A549 (cell line): ENCODE results near the gene ZER1. TPM values are rescaled to one million over a fixed set of nuclear protein-coding genes. Genes with fewer than 3 reads are reported as not detected.

Experiments
- ATAC-seq, 2 experiments: fragments of 200-7000 bp in 1 of 2; fragments of >200 bp in 1 of 2; cut with Nextera tagmentation in 1 of 2; cut with Tn5 transposase in 1 of 2; 3 replicates each; pipeline versions ENCODE4 v1.8.0 to v1.9.1; 2018 to 2020; ENCODE audit warnings: mild to moderate bottlenecking in 1 of 2, moderate library complexity in 1 of 2
- CTCF ChIA-PET: fragments of 300-600 bp; sonication (Branson Sonifier 250); formaldehyde crosslinking; extraction: SDS; loops from one replicate; lab custom pipeline; 2021; ENCODE audit warnings: antibody characterized with exemption, inconsistent platforms; lab: Yijun Ruan, JAX
- POLR2A ChIA-PET: fragments of 350-600 bp; formaldehyde crosslinking; extraction: SDS; loops from one replicate; lab custom pipeline; 2021; ENCODE audit warnings: antibody characterized with exemption, inconsistent platforms; lab: Yijun Ruan, JAX
- DNase-seq, 2 experiments: peaks; one replicate each; pipeline versions ENCODE4 v3.0.0 to v3.0.0-alpha.2; 2011 to 2016; ENCODE audit warnings: low read depth in 1 of 2, low spot score in 1 of 2
- FAIRE-seq: peaks from 2 replicates; lab custom pipeline; 2011; peaks lifted over from hg19 to GRCh38; lab: Jason Lieb, UNC
- H3K27ac ChIP-seq, 2 experiments: fragments of >200 bp; sonication (Bioruptor Twin); formaldehyde crosslinking; 3 replicates each; pipeline ENCODE4 v1.5.1; 2016 to 2017
- H3K4me1 ChIP-seq: fragments of >200 bp; sonication (Bioruptor Twin); formaldehyde crosslinking; 3 replicates; pipeline ENCODE4 v1.6.1; 2016
- H3K4me2 ChIP-seq: fragments of >200 bp; sonication (Bioruptor Twin); formaldehyde crosslinking; 3 replicates; pipeline ENCODE4 v1.6.1; 2016
- H3K4me3 ChIP-seq: fragments of >200 bp; sonication (Bioruptor Twin); formaldehyde crosslinking; 3 replicates; pipeline ENCODE4 v1.5.1; 2016
- H3K9me3 ChIP-seq: fragments of >200 bp; sonication (Bioruptor Twin); formaldehyde crosslinking; 3 replicates; pipeline ENCODE4 v1.6.1; 2016
- BCL3 ChIP-seq: fragments of >200 bp; sonication (Bioruptor Twin); formaldehyde crosslinking; IDR thresholded peaks from 3 replicates; pipeline ENCODE4 v1.6.1; 2016
- CBX2 ChIP-seq: fragments of 200-600 bp; sonication (generic); IDR thresholded peaks from 2 replicates; pipeline ENCODE4 v1.6.1; 2016; ENCODE audit warnings: low read depth, mild to moderate bottlenecking, borderline replicate concordance
- CHD2 ChIP-seq: fragments of 150-350 bp; IDR thresholded peaks from 2 replicates; pipeline ENCODE4 v1.6.1; 2014; ENCODE audit warnings: low read length; ENCODE audit not compliant: partially characterized antibody
- CHD4 ChIP-seq: fragments of 200-600 bp; sonication (generic); IDR thresholded peaks from 2 replicates; pipeline ENCODE4 v1.6.1; 2016; ENCODE audit warnings: antibody characterized with exemption, mild to moderate bottlenecking, borderline replicate concordance
- CTCF ChIP-seq: fragments of >200 bp; sonication (Bioruptor Twin); formaldehyde crosslinking; IDR thresholded peaks from 3 replicates; pipeline ENCODE4 v1.5.1; 2016
- EHF ChIP-seq: fragments of 250-450 bp; sonication (Bioruptor Pico); IDR thresholded peaks from 2 replicates; pipeline ENCODE4 v1.5.0; 2020; ENCODE audit warnings: mild to moderate bottlenecking
- EHMT2 ChIP-seq: fragments of 200-600 bp; sonication (generic); IDR thresholded peaks from 2 replicates; pipeline ENCODE4 v1.6.1; 2016; ENCODE audit warnings: antibody characterized with exemption, low read depth, mild to moderate bottlenecking, moderate library complexity
- ESRRA ChIP-seq: fragments of 150-350 bp; IDR thresholded peaks from 2 replicates; pipeline ENCODE4 v1.6.1; 2014; ENCODE audit warnings: mild to moderate bottlenecking, low read length, borderline replicate concordance
- FOSL2 ChIP-seq, 2 experiments: fragments of 450-650 bp in 1 of 2; fragments of >200 bp in 1 of 2; sonication (Bioruptor Twin) in 1 of 2; formaldehyde crosslinking; IDR thresholded peaks; 2 replicates each; pipeline versions ENCODE4 v1.5.0 to v1.6.1; 2016 to 2020; ENCODE audit warnings: mild to moderate bottlenecking in 1 of 2, moderate library complexity in 1 of 2
- FOXS1 ChIP-seq: fragments of 250-450 bp; sonication (Bioruptor Pico); IDR thresholded peaks from 2 replicates; pipeline ENCODE4 v1.5.0; 2020; ENCODE audit warnings: mild to moderate bottlenecking, moderate library complexity
- HDAC2 ChIP-seq: fragments of 200-600 bp; sonication (generic); IDR thresholded peaks from 2 replicates; pipeline ENCODE4 v1.6.1; 2016
- HES2 ChIP-seq: fragments of >200 bp; sonication (Bioruptor Twin); formaldehyde crosslinking; IDR thresholded peaks from 2 replicates; pipeline ENCODE4 v1.6.1; 2016
- HMGXB4 ChIP-seq: fragments of 250-450 bp; sonication (Bioruptor Pico); IDR thresholded peaks from 2 replicates; pipeline ENCODE4 v1.5.0; 2021; ENCODE audit warnings: mild to moderate bottlenecking, moderate library complexity, borderline replicate concordance
- MAFK ChIP-seq: fragments of 450-650 bp; IDR thresholded peaks from 2 replicates; pipeline ENCODE4 v1.6.1; 2014; ENCODE audit not compliant: partially characterized antibody
- MAX ChIP-seq: IDR thresholded peaks from 2 replicates; pipeline ENCODE4 v1.6.1; 2012
- MAZ ChIP-seq: fragments of 150-350 bp; IDR thresholded peaks from 2 replicates; pipeline ENCODE4 v1.6.1; 2014; ENCODE audit warnings: antibody characterized with exemption, low read depth, low read length, borderline replicate concordance
- NR3C1 ChIP-seq: fragments of >200 bp; sonication (Bioruptor Twin); formaldehyde crosslinking; IDR thresholded peaks from 3 replicates; pipeline ENCODE4 v1.6.1; 2017
- PHF8 ChIP-seq: fragments of 200-600 bp; sonication (generic); IDR thresholded peaks from 2 replicates; pipeline ENCODE4 v1.6.1; 2016; ENCODE audit warnings: low read depth, mild to moderate bottlenecking, antibody characterized with exemption, moderate library complexity, borderline replicate concordance
- RAD21 ChIP-seq, 2 experiments: fragments of >200 bp in 1 of 2; sonication (Bioruptor Twin) in 1 of 2; formaldehyde crosslinking in 1 of 2; IDR thresholded peaks in 1 of 2; conservative IDR thresholded peaks in 1 of 2; 2 replicates in 1 of 2; 3 replicates in 1 of 2; pipeline ENCODE4 v1.6.1; 2012 to 2018; ENCODE audit warnings: inconsistent platforms in 1 of 2
- SMC3 ChIP-seq: fragments of >200 bp; sonication (Bioruptor Twin); formaldehyde crosslinking; IDR thresholded peaks from 3 replicates; pipeline ENCODE4 v1.6.1; 2018; ENCODE audit warnings: inconsistent platforms
- SREBF2 ChIP-seq: fragments of 450-650 bp; IDR thresholded peaks from 2 replicates; pipeline ENCODE4 v1.6.1; 2014; ENCODE audit warnings: mild to moderate bottlenecking, moderate library complexity
- TFCP2L1 ChIP-seq: fragments of 250-450 bp; sonication (Bioruptor Pico); IDR thresholded peaks from 2 replicates; pipeline ENCODE4 v1.5.0; 2021; ENCODE audit warnings: mild to moderate bottlenecking
- ZFP36 ChIP-seq: fragments of 450-650 bp; IDR thresholded peaks from 2 replicates; pipeline ENCODE4 v1.6.1; 2014; ENCODE audit warnings: borderline replicate concordance; ENCODE audit not compliant: partially characterized antibody
- ZSCAN20 ChIP-seq: fragments of 250-450 bp; sonication (Bioruptor Pico); IDR thresholded peaks from 2 replicates; pipeline ENCODE4 v1.8.0; 2022; ENCODE audit warnings: mild to moderate bottlenecking, moderate library complexity
- WGBS: methylation state at CpG from one replicate; pipeline ENCODE4 v1.1.6; 2017; ENCODE audit errors: missing lambda C conversion rate; 5-methylcytosine and 5-hydroxymethylcytosine counted together
- polyA plus RNA-seq, 4 experiments: library from polyadenylated mRNA; depleted of rRNA in 3 of 4; stranded (reverse); fragments of >200 nt; fragmentation: RNase III in 1 of 4; extraction: RNeasy Plus Mini Kit Qiagen cat#74134 plus additional on column Dnase treatment in 1 of 4; gene quantifications; 2 replicates in 3 of 4; 3 replicates in 1 of 4; pipeline ENCODE4 v1.2.3, GENCODE V29; 2011 to 2017
- TF ChIP-seq, protein P1 (sequence below): fragments of 450-650 bp; IDR thresholded peaks from 2 replicates; pipeline ENCODE4 v1.6.1; 2014; ENCODE audit warnings: antibody characterized with exemption

Gene ZER1
- polyA plus RNA-seq, 2 of the 4 experiments (the other 2 are of a cell fraction): 9.1 to 13.4 TPM

DNA sequence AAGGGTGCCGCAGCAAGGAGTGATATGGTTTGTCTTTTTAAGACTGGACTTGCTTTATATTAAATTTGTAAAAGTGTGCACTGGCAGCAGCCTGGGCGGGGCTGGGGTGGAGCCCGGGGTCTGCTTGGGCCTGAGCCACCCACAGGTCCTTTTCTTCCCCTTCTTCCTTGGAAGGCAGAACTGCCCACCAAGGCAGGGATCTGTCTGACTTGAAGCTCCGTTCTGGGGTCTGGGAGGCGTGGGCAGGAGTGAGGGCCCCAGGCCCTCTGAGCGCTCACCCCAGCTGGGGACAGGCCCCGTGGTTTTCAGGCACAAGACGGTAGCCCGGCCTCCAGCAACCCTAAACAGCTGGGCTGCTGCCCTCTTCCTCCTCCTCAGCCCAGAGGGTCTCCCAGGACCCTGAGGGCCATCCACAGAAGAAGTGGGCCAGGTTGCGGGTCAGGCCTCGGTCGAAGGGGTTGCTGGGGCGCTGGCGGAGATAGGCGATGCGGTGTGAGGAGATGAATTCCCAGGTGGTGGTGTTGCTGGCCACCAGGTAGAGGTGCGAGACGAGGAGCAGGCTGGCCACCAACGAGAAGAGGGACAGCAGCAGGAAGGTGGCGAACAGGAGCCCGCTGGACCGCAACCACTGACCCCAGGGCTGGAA, 50.8 kb downstream of the ZER1 start:
- no peak for ATAC-seq
- FAIRE-seq: no peak

GRCh38 chr9:128719919-128720605, 51.7 kb downstream of the ZER1 start:
- ATAC-seq (no peak), DNase-seq (no peak), FAIRE-seq (no peak)
- peaks cover 12% of the 10 kb centered on the region for H3K4me1 ChIP-seq
- ChIA-PET POLR2A (no interaction called here), CTCF (interaction anchor here (1.1 to 2.4 kb wide), 3 partner anchors 10 to 98 kb away, joined by 4 to 6 read pairs (median 4); partner anchors contain the start of genes ENDOG and PKN3)
- TF ChIP-seq MAX: no peak
- no peak for TF ChIP-seq CTCF
- TF ChIP-seq SMC3: no peak
- TF ChIP-seq HDAC2: no peak
- TF ChIP-seq FOSL2 (IDR thresholded peaks at IDR 0.05): no peak
- TF ChIP-seq FOSL2 (CRISPR knock-in tag; IDR thresholded peaks at IDR 0.05): no peak
- no peak for TF ChIP-seq HMGXB4 (CRISPR knock-in tag)
- TF ChIP-seq ZFP36: no peak
- TF ChIP-seq TFCP2L1 (CRISPR knock-in tag): no peak
- no peak for TF ChIP-seq SREBF2
- no peak for TF ChIP-seq BCL3
- no peak for TF ChIP-seq ZSCAN20 (CRISPR knock-in tag)
- no peak for TF ChIP-seq FOXS1 (CRISPR knock-in tag)
- TF ChIP-seq MAZ: no peak
- no peak for TF ChIP-seq CHD2
- no peak for TF ChIP-seq HES2
- TF ChIP-seq NR3C1: no peak
- TF ChIP-seq RAD21 (conservative IDR thresholded peaks at IDR 0.05 in 1 of 2, IDR thresholded peaks at IDR 0.05 in 1 of 2): no peak
- no peak for TF ChIP-seq ESRRA
- TF ChIP-seq EHF (CRISPR knock-in tag): no peak
- H3K4me2 ChIP-seq: no peak overlapping the region
- WGBS: 95% methylated on average over 28 of the region's 30 CpGs
- H3K27ac ChIP-seq: no peak overlapping the region
- no peak overlapping the region for H3K4me3 ChIP-seq
- H3K9me3 ChIP-seq: no peaks in the 10 kb centered on the region

More for the DNA sequence above, 50.8 kb downstream of the ZER1 start:
- 89% methylated on average over 21 of the region's 22 CpGs for WGBS
- H3K4me2 ChIP-seq: no peak overlapping the region
- H3K4me3 ChIP-seq: no peak overlapping the region
- H3K27ac ChIP-seq: no peak overlapping the region
- H3K9me3 ChIP-seq: no peaks in the 10 kb centered on the region
- TF ChIP-seq ZFP36: no peak
- TF ChIP-seq ZSCAN20 (CRISPR knock-in tag): no peak
- TF ChIP-seq CBX2: no peak
- TF ChIP-seq CHD4: no peak
- TF ChIP-seq SMC3: no peak
- TF ChIP-seq, protein P1, sequence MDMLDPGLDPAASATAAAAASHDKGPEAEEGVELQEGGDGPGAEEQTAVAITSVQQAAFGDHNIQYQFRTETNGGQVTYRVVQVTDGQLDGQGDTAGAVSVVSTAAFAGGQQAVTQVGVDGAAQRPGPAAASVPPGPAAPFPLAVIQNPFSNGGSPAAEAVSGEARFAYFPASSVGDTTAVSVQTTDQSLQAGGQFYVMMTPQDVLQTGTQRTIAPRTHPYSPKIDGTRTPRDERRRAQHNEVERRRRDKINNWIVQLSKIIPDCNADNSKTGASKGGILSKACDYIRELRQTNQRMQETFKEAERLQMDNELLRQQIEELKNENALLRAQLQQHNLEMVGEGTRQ: no peak
- TF ChIP-seq PHF8: no peak
- no peak for TF ChIP-seq MAFK
- TF ChIP-seq FOXS1 (CRISPR knock-in tag): no peak
- TF ChIP-seq EHMT2: no peak
- DNase-seq: no peak
- POLR2A ChIA-PET: no interaction called here
- H3K4me1 ChIP-seq: peaks cover 14% of the 10 kb centered on the region
- CTCF ChIA-PET: interaction anchor here (1.1 to 2.4 kb wide), 2 partner anchors 11 to 19 kb away, joined by 4 to 6 read pairs; partner anchors contain the start of gene PKN3
